H9 (cell line): ENCODE measurements around the gene RTN4R. TPM values are rescaled to one million over a fixed set of nuclear protein-coding genes. Genes with fewer than 3 reads are reported as not detected.

Source experiments
- DNase-seq: peaks from one replicate; pipeline ENCODE4 v3.0.0-alpha.2; 2017
- H2AFZ ChIP-seq: one replicate; pipeline ENCODE4 v1.6.1; 2013; ENCODE audit warnings: mild to moderate bottlenecking, low read length, control low read depth, moderate library complexity
- H2AK5ac ChIP-seq: 2 replicates; pipeline ENCODE4 v1.6.1; 2013; ENCODE audit warnings: low read length, control low read depth, mixed read lengths; ENCODE audit not compliant: insufficient read length
- H2BK120ac ChIP-seq: one replicate; pipeline ENCODE4 v1.6.1; 2013; ENCODE audit warnings: low read depth, mild to moderate bottlenecking, low read length, control low read depth, inconsistent platforms; ENCODE audit not compliant: poor library complexity, severe bottlenecking
- H2BK12ac ChIP-seq: 2 replicates; pipeline ENCODE4 v1.6.1; 2013; ENCODE audit warnings: low read length, control low read depth, mixed read lengths, low read depth; ENCODE audit not compliant: insufficient read length
- H2BK15ac ChIP-seq: 2 replicates; pipeline ENCODE4 v1.6.1; 2013; ENCODE audit warnings: low read depth, low read length, control low read depth
- H2BK20ac ChIP-seq: one replicate; pipeline ENCODE4 v1.6.1; 2013; ENCODE audit warnings: low read depth, mild to moderate bottlenecking, low read length, control low read depth, inconsistent platforms; ENCODE audit not compliant: poor library complexity, severe bottlenecking
- H2BK5ac ChIP-seq: 2 replicates; pipeline ENCODE4 v1.6.1; 2013; ENCODE audit warnings: low read length, control low read depth, mixed read lengths; ENCODE audit not compliant: insufficient read length
- H3K14ac ChIP-seq: 2 replicates; pipeline ENCODE4 v1.6.1; 2013; ENCODE audit warnings: low read length, control low read depth; ENCODE audit not compliant: insufficient read depth
- H3K18ac ChIP-seq: 2 replicates; pipeline ENCODE4 v1.6.1; 2013; ENCODE audit warnings: low read depth, mild to moderate bottlenecking, mixed read lengths, low read length, control low read depth; ENCODE audit not compliant: insufficient read length
- H3K23ac ChIP-seq: 2 replicates; pipeline ENCODE4 v1.6.1; 2013; ENCODE audit warnings: low read length, control low read depth, mixed read lengths, low read depth; ENCODE audit not compliant: insufficient read length
- H3K23me2 ChIP-seq: 2 replicates; pipeline ENCODE4 v1.6.1; 2013; ENCODE audit warnings: low read depth, mild to moderate bottlenecking, mixed read lengths, low read length, control low read depth; ENCODE audit not compliant: insufficient read length, poor library complexity, severe bottlenecking
- H3K27ac ChIP-seq: 2 replicates; pipeline ENCODE4 v1.5.1; 2013; ENCODE audit warnings: low read length, control low read depth, mixed read lengths, low read depth; ENCODE audit not compliant: insufficient read length
- H3K27me3 ChIP-seq: 2 replicates; pipeline ENCODE4 v1.6.1; 2013; ENCODE audit warnings: low read length, control low read depth, inconsistent platforms; ENCODE audit not compliant: insufficient read depth
- H3K4ac ChIP-seq: 2 replicates; pipeline ENCODE4 v1.6.1; 2013; ENCODE audit warnings: low read depth, mild to moderate bottlenecking, control low read depth, inconsistent platforms, low read length, moderate library complexity
- H3K4me1 ChIP-seq: 2 replicates; pipeline ENCODE4 v1.6.1; 2013; ENCODE audit warnings: low read length, control low read depth, inconsistent platforms; ENCODE audit not compliant: insufficient read depth
- H3K4me2 ChIP-seq: 2 replicates; pipeline ENCODE4 v1.6.1; 2013; ENCODE audit warnings: low read length, control low read depth, mixed read lengths; ENCODE audit not compliant: insufficient read length, insufficient read depth
- H3K56ac ChIP-seq: 2 replicates; pipeline ENCODE4 v1.6.1; 2013; ENCODE audit warnings: low read depth, mild to moderate bottlenecking, mixed read lengths, low read length, control low read depth; ENCODE audit not compliant: insufficient read length
- H3K79me1 ChIP-seq: 2 replicates; pipeline ENCODE4 v1.6.1; 2013; ENCODE audit warnings: low read depth, mild to moderate bottlenecking, moderate library complexity, low read length, control low read depth, inconsistent platforms; ENCODE audit not compliant: insufficient read depth, poor library complexity, severe bottlenecking
- H3K79me2 ChIP-seq: 2 replicates; pipeline ENCODE4 v1.6.1; 2013; ENCODE audit warnings: low read length, control low read depth, inconsistent platforms; ENCODE audit not compliant: insufficient read depth
- H3K9ac ChIP-seq: 2 replicates; pipeline ENCODE4 v1.6.1; 2013; ENCODE audit warnings: low read length, control low read depth, mixed read lengths; ENCODE audit not compliant: insufficient read length; ENCODE audit errors: extremely low read depth
- H3K9me3 ChIP-seq: one replicate; pipeline ENCODE4 v1.6.1; 2013; ENCODE audit warnings: low read depth, low read length, inconsistent platforms; ENCODE audit not compliant: control insufficient read depth
- H3T11ph ChIP-seq: one replicate; pipeline ENCODE4 v1.6.1; 2013; ENCODE audit warnings: mild to moderate bottlenecking, low read length, control low read depth, inconsistent platforms
- H4K20me1 ChIP-seq: one replicate; pipeline ENCODE4 v1.6.1; 2013; ENCODE audit not compliant: control insufficient read depth, insufficient read length, insufficient read depth
- H4K5ac ChIP-seq: 2 replicates; pipeline ENCODE4 v1.6.1; 2013; ENCODE audit warnings: low read depth, mild to moderate bottlenecking, mixed read lengths, low read length, control low read depth; ENCODE audit not compliant: insufficient read length
- H4K8ac ChIP-seq: replicated peaks from 2 replicates; pipeline ENCODE4 v1.6.1; 2013; ENCODE audit warnings: low read length, control low read depth, mixed read lengths, low read depth; ENCODE audit not compliant: insufficient read length
- H4K91ac ChIP-seq: 2 replicates; pipeline ENCODE4 v1.6.1; 2013; ENCODE audit warnings: low read depth, mild to moderate bottlenecking, moderate library complexity, mixed read lengths, low read length, control low read depth; ENCODE audit not compliant: insufficient read length
- H3K27ac Mint-ChIP-seq, 3 experiments: 2 replicates in 2 of 3; 3 replicates in 1 of 3; pipeline ENCODE4 v1.8.0; 2020 to 2021; ENCODE audit warnings: mixed read lengths in 3 of 3, mild to moderate bottlenecking in 1 of 3, moderate library complexity in 1 of 3
- H3K27me3 Mint-ChIP-seq: 2 replicates; pipeline ENCODE4 v1.8.0; 2021; ENCODE audit warnings: low read depth, mild to moderate bottlenecking, moderate library complexity, mixed read lengths
- H3K36me3 Mint-ChIP-seq, 3 experiments: 2 replicates in 2 of 3; 3 replicates in 1 of 3; pipeline ENCODE4 v1.8.0; 2020 to 2021; ENCODE audit warnings: low read depth in 3 of 3, mixed read lengths in 3 of 3; ENCODE audit not compliant: insufficient read depth in 1 of 3
- H3K4me1 Mint-ChIP-seq, 2 experiments: 2 replicates each; pipeline ENCODE4 v1.8.0; 2020; ENCODE audit warnings: mixed read lengths in 2 of 2
- H3K4me3 Mint-ChIP-seq, 2 experiments: 2 replicates in 1 of 2; 3 replicates in 1 of 2; pipeline ENCODE4 v1.8.0; 2020 to 2021; ENCODE audit warnings: mild to moderate bottlenecking in 2 of 2, mixed read lengths in 2 of 2, moderate library complexity in 1 of 2
- H3K9me3 Mint-ChIP-seq, 2 experiments: 2 replicates in 1 of 2; 3 replicates in 1 of 2; pipeline ENCODE4 v1.8.0; 2020; ENCODE audit warnings: mild to moderate bottlenecking in 2 of 2, mixed read lengths in 2 of 2, moderate library complexity in 1 of 2
- CTCF ChIP-seq: fragments of 200-600 bp; sonication (generic); conservative IDR thresholded peaks from 3 replicates; pipeline ENCODE4 v1.8.0; 2021; ENCODE audit warnings: antibody characterized with exemption, mild to moderate bottlenecking
- WGBS: extraction: QIAGEN DNeasy Blood & Tissue Kit; methylation state at CpG from one replicate; pipeline ENCODE4 v1.1.7; 2013; ENCODE audit warnings: missing lambda C conversion rate, low lambda C conversion rate, mixed read lengths; ENCODE audit not compliant: insufficient read length; ENCODE audit errors: extremely low coverage; 5-methylcytosine and 5-hydroxymethylcytosine counted together
- microRNA-seq: library from miRNA; unstranded; fragments of <30 nt; microRNA quantifications from one replicate; pipeline ENCODE4, GENCODE V29; 2020; ENCODE audit warnings: borderline microRNAs expressed
- total RNA-seq: library from RNA; stranded (reverse); gene quantifications from 2 replicates; pipeline ENCODE4 v1.2.1, GENCODE V29; 2021

The RTN4R gene
- total RNA-seq, 1 experiment from 2014 or later, result 19.0 TPM

- peak overlapping the region in 1 of 3 experiments; percentile 40; a peak in 2 of 7 replicates for H3K27ac Mint-ChIP-seq
- DNase-seq, result no peak
- TF ChIP-seq CTCF, result no peak
- Histone ChIP-seq H3K9me3 (no peaks in the 10 kb centered on the region), H2BK12ac (no peak overlapping the region), H3K27me3 (no peaks in the 10 kb centered on the region), H2BK15ac (no peak overlapping the region), H3K23me2 (no peaks in the 10 kb centered on the region), H3K27ac (no peak overlapping the region), H2BK20ac (no peak overlapping the region), H4K5ac (no peak overlapping the region), H3K23ac (no peak overlapping the region), H3K18ac (no peak overlapping the region), H3K4ac (no peak overlapping the region), H3K14ac (no peak overlapping the region), H2BK5ac (no peak overlapping the region), H3K4me2 (no peak overlapping the region), H3K9ac (no peak overlapping the region), H3K79me2 (no peaks in the 10 kb centered on the region), H4K8ac (no peak overlapping the region), H2AK5ac (no peak overlapping the region), H3K79me1 (no peaks in the 10 kb centered on the region), H2AFZ (no peak overlapping the region), H3T11ph (no peak overlapping the region), H4K20me1 (no peaks in the 10 kb centered on the region), H4K91ac (no peak overlapping the region), H3K56ac (no peak overlapping the region), H3K4me1 (no peaks in the 10 kb centered on the region), H2BK120ac (no peak overlapping the region)
- peaks cover 2 to 10% of the 10 kb centered on the region in 2 experiments; a peak in 3 of 4 replicates for H3K4me1 Mint-ChIP-seq
- WGBS, result no CpG with 5 or more reads among the region's 8 CpGs
- H3K9me3 Mint-ChIP-seq, result no peaks in the 10 kb centered on the region
- no peaks in the 10 kb centered on the region for H3K36me3 Mint-ChIP-seq
- no peaks in the 10 kb centered on the region; the same call in 1 of the 2 replicates for H3K27me3 Mint-ChIP-seq
- no peak overlapping the region for H3K4me3 Mint-ChIP-seq
Observed at GRCh38 chr22:20191803-20192202, 76.3 kb downstream of the RTN4R start.

Small RNA genes lying within 50 kb of the gene (microRNA-seq; reads per million reads assigned to microRNA genes)
- 1.0 reads per million for gene MIR1286

Other genes starting within 250 kb of the RTN4R start
- 14.6 and 22.9 TPM in 2 replicates for gene TANGO2, start 247.2 kb downstream of the RTN4R start, total RNA-seq
- 71.2 and 74.5 TPM in 2 replicates for gene DGCR8, start 188.1 kb downstream of the RTN4R start, total RNA-seq
- 522 and 531 TPM in 2 replicates for gene RANBP1, start 152.2 kb downstream of the RTN4R start, total RNA-seq
- 58.2 and 65.0 TPM in 2 replicates for gene TRMT2A, start 151.1 kb downstream of the RTN4R start, total RNA-seq
- gene ZDHHC8, start 136.5 kb downstream of the RTN4R start, total RNA-seq, result 47.3 and 51.7 TPM in 2 replicates
- gene CCDC188, start 117.3 kb downstream of the RTN4R start, total RNA-seq, result not detected in 2 replicates
- 38.6 and 40.4 TPM in 2 replicates for gene DGCR6L, start 51.7 kb upstream of the RTN4R start, total RNA-seq
- 29.8 and 34.3 TPM in 2 replicates for gene ZNF74, start 125.8 kb upstream of the RTN4R start, total RNA-seq
- 10.8 and 12.7 TPM in 2 replicates for gene SCARF2, start 169.5 kb upstream of the RTN4R start, total RNA-seq
- 11.9 and 12.7 TPM in 2 replicates for gene KLHL22, start 227.5 kb upstream of the RTN4R start, total RNA-seq
- 46.0 and 47.4 TPM in 2 replicates for gene MED15, start 239.3 kb upstream of the RTN4R start, total RNA-seq